CD4-positive, alpha-beta T cell treated with Interleukin-17A for 1 hour (primary cell): ENCODE measurements around the gene SYT10.

Experiments used
- DNase-seq: peaks from one replicate; pipeline ENCODE4 v3.0.0-alpha.2; 2020

The SYT10 gene

GRCh38 chr12:33330940-33331339 is 108.7 kb downstream of the SYT10 start:
- no peak for DNase-seq
